ENCODE results near the gene INHBB.

DNA sequence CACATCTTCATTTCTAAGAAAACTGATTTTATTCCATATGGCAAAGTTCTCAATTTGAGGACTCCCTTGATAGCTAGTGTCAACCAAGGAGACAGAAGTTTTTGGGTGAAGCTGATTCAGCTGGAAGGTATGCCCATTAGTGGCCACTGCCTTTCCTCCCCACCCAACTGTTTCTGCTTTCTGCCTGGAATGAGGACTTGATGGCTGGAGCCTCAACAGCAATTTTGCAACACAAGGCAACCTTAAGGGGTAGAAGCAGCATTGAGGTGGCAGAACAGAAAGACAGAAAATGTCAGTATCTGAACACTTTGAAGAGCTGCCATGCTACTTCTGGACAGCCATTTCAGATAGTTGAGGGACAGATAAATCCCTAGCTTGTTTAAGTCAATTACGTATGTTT lies 47.0 kb downstream of the INHBB start:
- TF ChIP-seq, protein P1, sequence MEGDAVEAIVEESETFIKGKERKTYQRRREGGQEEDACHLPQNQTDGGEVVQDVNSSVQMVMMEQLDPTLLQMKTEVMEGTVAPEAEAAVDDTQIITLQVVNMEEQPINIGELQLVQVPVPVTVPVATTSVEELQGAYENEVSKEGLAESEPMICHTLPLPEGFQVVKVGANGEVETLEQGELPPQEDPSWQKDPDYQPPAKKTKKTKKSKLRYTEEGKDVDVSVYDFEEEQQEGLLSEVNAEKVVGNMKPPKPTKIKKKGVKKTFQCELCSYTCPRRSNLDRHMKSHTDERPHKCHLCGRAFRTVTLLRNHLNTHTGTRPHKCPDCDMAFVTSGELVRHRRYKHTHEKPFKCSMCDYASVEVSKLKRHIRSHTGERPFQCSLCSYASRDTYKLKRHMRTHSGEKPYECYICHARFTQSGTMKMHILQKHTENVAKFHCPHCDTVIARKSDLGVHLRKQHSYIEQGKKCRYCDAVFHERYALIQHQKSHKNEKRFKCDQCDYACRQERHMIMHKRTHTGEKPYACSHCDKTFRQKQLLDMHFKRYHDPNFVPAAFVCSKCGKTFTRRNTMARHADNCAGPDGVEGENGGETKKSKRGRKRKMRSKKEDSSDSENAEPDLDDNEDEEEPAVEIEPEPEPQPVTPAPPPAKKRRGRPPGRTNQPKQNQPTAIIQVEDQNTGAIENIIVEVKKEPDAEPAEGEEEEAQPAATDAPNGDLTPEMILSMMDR (IDR thresholded peaks at IDR 0.05) = no peak
- TF ChIP-seq, protein P2, sequence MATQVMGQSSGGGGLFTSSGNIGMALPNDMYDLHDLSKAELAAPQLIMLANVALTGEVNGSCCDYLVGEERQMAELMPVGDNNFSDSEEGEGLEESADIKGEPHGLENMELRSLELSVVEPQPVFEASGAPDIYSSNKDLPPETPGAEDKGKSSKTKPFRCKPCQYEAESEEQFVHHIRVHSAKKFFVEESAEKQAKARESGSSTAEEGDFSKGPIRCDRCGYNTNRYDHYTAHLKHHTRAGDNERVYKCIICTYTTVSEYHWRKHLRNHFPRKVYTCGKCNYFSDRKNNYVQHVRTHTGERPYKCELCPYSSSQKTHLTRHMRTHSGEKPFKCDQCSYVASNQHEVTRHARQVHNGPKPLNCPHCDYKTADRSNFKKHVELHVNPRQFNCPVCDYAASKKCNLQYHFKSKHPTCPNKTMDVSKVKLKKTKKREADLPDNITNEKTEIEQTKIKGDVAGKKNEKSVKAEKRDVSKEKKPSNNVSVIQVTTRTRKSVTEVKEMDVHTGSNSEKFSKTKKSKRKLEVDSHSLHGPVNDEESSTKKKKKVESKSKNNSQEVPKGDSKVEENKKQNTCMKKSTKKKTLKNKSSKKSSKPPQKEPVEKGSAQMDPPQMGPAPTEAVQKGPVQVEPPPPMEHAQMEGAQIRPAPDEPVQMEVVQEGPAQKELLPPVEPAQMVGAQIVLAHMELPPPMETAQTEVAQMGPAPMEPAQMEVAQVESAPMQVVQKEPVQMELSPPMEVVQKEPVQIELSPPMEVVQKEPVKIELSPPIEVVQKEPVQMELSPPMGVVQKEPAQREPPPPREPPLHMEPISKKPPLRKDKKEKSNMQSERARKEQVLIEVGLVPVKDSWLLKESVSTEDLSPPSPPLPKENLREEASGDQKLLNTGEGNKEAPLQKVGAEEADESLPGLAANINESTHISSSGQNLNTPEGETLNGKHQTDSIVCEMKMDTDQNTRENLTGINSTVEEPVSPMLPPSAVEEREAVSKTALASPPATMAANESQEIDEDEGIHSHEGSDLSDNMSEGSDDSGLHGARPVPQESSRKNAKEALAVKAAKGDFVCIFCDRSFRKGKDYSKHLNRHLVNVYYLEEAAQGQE (IDR thresholded peaks at IDR 0.05) = no peak
- no peak for TF ChIP-seq MAZ (IDR thresholded peaks at IDR 0.05; ENCODE audit: borderline replicate concordance, low read depth, low read length)
- TF ChIP-seq CBX2 (IDR thresholded peaks at IDR 0.05; ENCODE audit: borderline replicate concordance, low read depth) = no peak
- TF ChIP-seq RNF2 (IDR thresholded peaks at IDR 0.05; ENCODE audit: borderline replicate concordance, low read depth) = no peak
- no peak for TF ChIP-seq POLR2AphosphoS2 (conservative IDR thresholded peaks at IDR 0.05; ENCODE audit: low read length)
- no peak for TF ChIP-seq MAFK (IDR thresholded peaks at IDR 0.05; ENCODE audit: partially characterized antibody)
- TF ChIP-seq, protein P3, sequence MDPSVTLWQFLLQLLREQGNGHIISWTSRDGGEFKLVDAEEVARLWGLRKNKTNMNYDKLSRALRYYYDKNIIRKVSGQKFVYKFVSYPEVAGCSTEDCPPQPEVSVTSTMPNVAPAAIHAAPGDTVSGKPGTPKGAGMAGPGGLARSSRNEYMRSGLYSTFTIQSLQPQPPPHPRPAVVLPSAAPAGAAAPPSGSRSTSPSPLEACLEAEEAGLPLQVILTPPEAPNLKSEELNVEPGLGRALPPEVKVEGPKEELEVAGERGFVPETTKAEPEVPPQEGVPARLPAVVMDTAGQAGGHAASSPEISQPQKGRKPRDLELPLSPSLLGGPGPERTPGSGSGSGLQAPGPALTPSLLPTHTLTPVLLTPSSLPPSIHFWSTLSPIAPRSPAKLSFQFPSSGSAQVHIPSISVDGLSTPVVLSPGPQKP (IDR thresholded peaks at IDR 0.05; ENCODE audit: low read depth, low read length) = no peak
- TF ChIP-seq POLR2A (IDR thresholded peaks at IDR 0.05; ENCODE audit: low read length) = no peak
